Measurements from ENCODE around the gene TRIP4. TPM values are rescaled to one million over a fixed set of nuclear protein-coding genes. Genes with fewer than 3 reads are reported as not detected.

TRIP4 gene
- total RNA-seq, 1 donor from 2014 or later, result 27.5 TPM

GRCh38 chr15:64430000-64430735 lies 42.5 kb downstream of the TRIP4 start:
- H3K36me3 ChIP-seq, result peaks cover 37% of the 10 kb centered on the region
- DNase-seq (no peak), ATAC-seq (peak; percentile 24)
- intact Hi-C loops (cut with DNase I), result no loop called here
- TF ChIP-seq CTCF (IDR thresholded peaks at IDR 0.05), result no peak
- no peaks in the 10 kb centered on the region for H3K27me3 ChIP-seq
- no peaks in the 10 kb centered on the region for H3K9me3 ChIP-seq
- H3K4me3 ChIP-seq, result no peak overlapping the region
- peak overlapping the region; percentile 44 for H3K27ac ChIP-seq
- peaks cover 9% of the 10 kb centered on the region for H3K4me1 ChIP-seq

DNA sequence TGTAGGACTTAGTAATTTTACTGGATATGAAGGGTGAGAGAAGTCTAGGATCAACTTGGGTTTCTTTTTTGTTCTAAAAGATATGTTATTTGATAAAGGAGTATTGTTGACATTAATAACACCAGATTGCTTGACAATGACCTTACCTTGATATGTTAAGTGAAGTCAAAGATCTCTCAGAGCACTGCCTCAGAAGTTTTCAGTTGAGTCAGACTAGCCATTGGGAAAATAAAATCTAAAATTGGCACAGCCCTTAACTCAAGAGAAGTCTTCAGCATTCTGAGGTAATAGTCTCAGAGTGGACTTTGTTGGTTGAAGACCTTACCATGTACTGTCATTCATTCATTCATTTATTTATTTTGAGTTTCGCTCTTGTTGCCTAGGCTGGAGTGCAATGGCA lies 50.3 kb downstream of the TRIP4 start:
- no peak for TF ChIP-seq CTCF (IDR thresholded peaks at IDR 0.05)
- Histone ChIP-seq H3K4me1 (no peaks in the 10 kb centered on the region), H3K27me3 (no peaks in the 10 kb centered on the region), H3K4me3 (no peak overlapping the region), H3K9me3 (no peaks in the 10 kb centered on the region), H3K36me3 (peaks cover 3% of the 10 kb centered on the region), H3K27ac (no peak overlapping the region)
- intact Hi-C loops (cut with DNase I), result no loop called here
- ATAC-seq (no peak), DNase-seq (no peak)

DNA sequence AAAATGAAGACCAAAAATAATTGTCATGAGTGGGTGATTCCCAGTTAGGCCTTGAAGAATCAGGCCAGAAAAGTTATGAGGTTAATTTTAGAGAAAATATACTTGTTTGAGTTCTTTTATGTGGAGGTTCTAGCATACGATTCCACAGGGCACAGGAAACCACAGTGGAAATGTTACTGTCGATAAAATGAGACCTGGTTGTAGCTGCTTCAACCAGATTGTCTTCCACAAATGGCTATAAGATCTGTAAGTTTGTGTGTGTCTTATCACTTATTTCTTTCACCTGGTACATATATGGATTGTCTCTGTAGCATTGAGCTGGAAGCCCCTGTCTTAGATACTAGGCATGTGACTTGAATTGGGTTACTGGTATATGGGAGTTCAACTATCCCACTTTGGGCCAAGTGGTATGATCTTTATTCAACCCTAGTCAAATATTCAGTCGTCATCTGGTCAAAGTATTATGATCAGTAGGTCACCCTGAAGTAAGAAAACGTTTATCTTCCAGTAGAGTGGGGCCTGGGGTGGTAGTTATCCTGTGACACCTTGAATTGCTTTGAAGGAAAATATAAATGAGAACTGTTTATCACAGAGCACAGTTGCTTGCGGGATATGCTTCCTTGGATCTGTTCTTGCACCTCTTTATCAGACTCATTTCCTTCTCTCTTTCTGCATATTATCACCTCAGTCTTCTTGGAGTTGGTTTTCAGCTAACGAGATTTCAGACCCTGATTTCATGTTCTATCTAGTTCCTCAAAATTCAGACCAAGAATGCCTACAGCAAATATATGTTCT lies 51.2 kb downstream of the TRIP4 start:
- Histone ChIP-seq H3K4me3 (no peak overlapping the region), H3K9me3 (no peaks in the 10 kb centered on the region), H3K36me3 (peaks cover 3% of the 10 kb centered on the region), H3K4me1 (no peaks in the 10 kb centered on the region), H3K27me3 (no peaks in the 10 kb centered on the region), H3K27ac (no peak overlapping the region)
- ATAC-seq (no peak), DNase-seq (no peak)
- no peak for TF ChIP-seq CTCF (IDR thresholded peaks at IDR 0.05)
- intact Hi-C loops (cut with DNase I), result no loop called here

DNA sequence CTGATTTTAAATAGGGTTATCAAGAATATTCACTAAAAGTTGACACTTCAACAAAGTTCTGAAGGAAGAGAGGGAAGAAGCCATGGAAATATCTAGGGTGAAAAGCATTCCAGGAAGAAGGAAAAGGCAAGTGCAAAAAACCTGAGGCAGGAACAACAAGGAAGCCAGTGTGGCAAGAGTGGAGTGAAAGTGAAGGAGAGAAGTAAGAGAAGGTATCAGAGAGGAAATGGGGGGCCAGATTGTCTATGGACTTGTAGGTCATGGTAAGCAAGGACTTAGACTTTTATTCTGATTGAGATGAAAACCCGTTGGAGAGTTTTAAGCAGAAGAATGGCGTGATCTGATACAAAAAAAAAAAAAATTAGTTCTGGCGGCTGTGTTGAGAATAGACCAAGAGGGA lies 54.2 kb downstream of the TRIP4 start:
- DNase-seq (no peak), ATAC-seq (no peak)
- no peak for TF ChIP-seq CTCF (IDR thresholded peaks at IDR 0.05)
- H3K27ac ChIP-seq, result no peak overlapping the region
- H3K9me3 ChIP-seq, result no peaks in the 10 kb centered on the region
- H3K4me1 ChIP-seq, result peaks cover 6% of the 10 kb centered on the region
- no peaks in the 10 kb centered on the region for H3K27me3 ChIP-seq
- no peak overlapping the region for H3K4me3 ChIP-seq
- intact Hi-C loops (cut with DNase I), result no loop called here
- peaks cover 19% of the 10 kb centered on the region for H3K36me3 ChIP-seq

DNA sequence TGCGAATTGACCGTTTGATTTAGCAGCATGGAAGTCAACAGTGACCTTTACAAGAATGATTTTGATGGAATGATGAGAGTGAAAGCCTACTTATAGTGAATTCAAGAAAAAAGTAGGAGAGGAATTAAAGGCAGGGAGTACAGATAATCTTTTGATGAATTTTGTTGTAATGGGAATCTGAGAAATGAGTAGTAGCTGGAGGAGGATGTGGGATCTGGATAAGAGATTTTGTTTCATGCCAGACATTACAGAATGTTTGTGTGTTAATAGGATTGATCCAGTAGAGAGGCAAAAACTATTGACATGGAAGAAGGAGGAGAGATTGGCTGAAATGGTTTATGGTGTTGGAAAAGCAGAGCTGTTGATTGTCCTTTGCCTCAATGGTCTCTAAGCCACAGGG lies 55.4 kb downstream of the TRIP4 start:
- Histone ChIP-seq H3K27ac (no peak overlapping the region), H3K4me1 (peaks cover 6% of the 10 kb centered on the region), H3K27me3 (no peaks in the 10 kb centered on the region), H3K4me3 (no peak overlapping the region), H3K9me3 (no peaks in the 10 kb centered on the region), H3K36me3 (peaks cover 26% of the 10 kb centered on the region)
- intact Hi-C loops (cut with DNase I), result no loop called here
- TF ChIP-seq CTCF (IDR thresholded peaks at IDR 0.05), result no peak
- no peak for DNase-seq
- ATAC-seq, result no peak
